Spleen (tissue), 7 donors: ENCODE results near the gene ZMIZ1.

ENCODE experiments used
- POLR2A ChIP-seq, 3 donors: fragments of 450-650 bp; IDR thresholded peaks; one replicate each; pipeline ENCODE4 v1.5.1; 2017; ENCODE audit warnings: antibody characterized with exemption in 3 of 3, mild to moderate bottlenecking in 1 of 3
- POLR2AphosphoS5 ChIP-seq, 3 donors: sonication (generic); formaldehyde crosslinking; IDR thresholded peaks; one replicate each; pipeline ENCODE4 v1.5.1; 2017; ENCODE audit warnings: antibody characterized with exemption in 3 of 3
- TF ChIP-seq, protein P1 (sequence below), 11 experiments: fragments of 200-600 bp in 7 of 11; fragments of 450-650 bp in 4 of 11; sonication (generic) in 4 of 11; IDR thresholded peaks in 8 of 11; conservative IDR thresholded peaks in 3 of 11; 1 replicate in 7 of 11; 2 replicates in 4 of 11; pipeline versions ENCODE4 v1.4.0 to v1.8.0; 2016 to 2021; ENCODE audit warnings: antibody characterized with exemption in 11 of 11, inconsistent platforms in 4 of 11, mild to moderate bottlenecking in 1 of 11
- donor health status: DM: no; HTN: no; CAD: no; lungs with moderate emphysema.
- donor health status: DM: no; HTN: no; CAD: no.
- donor health status: DM: no; HTN: no; CAD: no.

DNA sequence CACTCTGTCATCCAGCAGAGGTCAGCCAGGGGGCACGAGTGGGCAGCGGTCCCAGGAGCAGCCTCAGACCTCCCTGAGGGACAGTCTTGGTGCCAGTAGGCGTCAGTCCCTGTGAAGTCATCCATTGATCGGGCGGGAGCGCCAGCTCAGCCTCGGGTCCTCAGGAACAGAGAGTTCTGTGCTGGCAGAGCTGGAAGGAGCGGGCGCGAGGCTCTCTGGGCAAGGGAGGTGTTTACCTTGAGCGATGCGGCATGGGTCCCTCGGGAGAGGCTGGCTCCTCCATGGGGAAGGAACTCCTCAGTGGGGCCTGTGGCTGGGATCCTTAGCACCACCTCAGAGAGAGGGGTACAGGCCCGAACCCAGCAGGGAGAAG, 177.4 kb downstream of the ZMIZ1 start:
- TF ChIP-seq POLR2AphosphoS5 (IDR thresholded peaks at IDR 0.05) (no peak), POLR2A (IDR thresholded peaks at IDR 0.05) (no peak)
- TF ChIP-seq, protein P1, sequence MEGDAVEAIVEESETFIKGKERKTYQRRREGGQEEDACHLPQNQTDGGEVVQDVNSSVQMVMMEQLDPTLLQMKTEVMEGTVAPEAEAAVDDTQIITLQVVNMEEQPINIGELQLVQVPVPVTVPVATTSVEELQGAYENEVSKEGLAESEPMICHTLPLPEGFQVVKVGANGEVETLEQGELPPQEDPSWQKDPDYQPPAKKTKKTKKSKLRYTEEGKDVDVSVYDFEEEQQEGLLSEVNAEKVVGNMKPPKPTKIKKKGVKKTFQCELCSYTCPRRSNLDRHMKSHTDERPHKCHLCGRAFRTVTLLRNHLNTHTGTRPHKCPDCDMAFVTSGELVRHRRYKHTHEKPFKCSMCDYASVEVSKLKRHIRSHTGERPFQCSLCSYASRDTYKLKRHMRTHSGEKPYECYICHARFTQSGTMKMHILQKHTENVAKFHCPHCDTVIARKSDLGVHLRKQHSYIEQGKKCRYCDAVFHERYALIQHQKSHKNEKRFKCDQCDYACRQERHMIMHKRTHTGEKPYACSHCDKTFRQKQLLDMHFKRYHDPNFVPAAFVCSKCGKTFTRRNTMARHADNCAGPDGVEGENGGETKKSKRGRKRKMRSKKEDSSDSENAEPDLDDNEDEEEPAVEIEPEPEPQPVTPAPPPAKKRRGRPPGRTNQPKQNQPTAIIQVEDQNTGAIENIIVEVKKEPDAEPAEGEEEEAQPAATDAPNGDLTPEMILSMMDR (IDR thresholded peaks at IDR 0.05 in 8 of 11, conservative IDR thresholded peaks at IDR 0.05 in 3 of 11), result no peak
